Stimulated activated CD4-positive, alpha-beta T cell treated with anti-CD3 and anti-CD28 coated beads, Interleukin-15, amount 100 ng/mL, for 1 hour (primary cell): ENCODE measurements around the gene AFF3.
"Not testable (repeated sequence)": the region's sequence is repeated elsewhere in the genome, so short reads cannot be mapped to it uniquely, and the experiment has no call there.

Experiments
- DNase-seq, 2 donors: peaks; one replicate each; pipeline ENCODE4 v3.0.0-alpha.2; 2020; ENCODE audit warnings: low read depth in 1 of 2, low spot score in 1 of 2

AFF3 gene

GRCh38 chr2:100108648-100109020 lies 33.8 kb downstream of the AFF3 start:
- not testable (repeated sequence) for DNase-seq

- no peak for DNase-seq
Observed at GRCh38 chr2:100107906-100108647, 34.3 kb downstream of the AFF3 start.

GRCh38 chr2:100107440-100107839 lies 35.0 kb downstream of the AFF3 start:
- DNase-seq = no peak

GRCh38 chr2:100106460-100106859 lies 35.9 kb downstream of the AFF3 start:
- no peak for DNase-seq

- DNase-seq = no peak
Observed at GRCh38 chr2:100105678-100106054, 36.7 kb downstream of the AFF3 start.

GRCh38 chr2:100104718-100105677 lies 37.4 kb downstream of the AFF3 start:
- peak in 1 of 2 donors; percentile 8 for DNase-seq

GRCh38 chr2:100104265-100104664 lies 38.1 kb downstream of the AFF3 start:
- not testable (repeated sequence) for DNase-seq

- not testable (repeated sequence) for DNase-seq
Observed at GRCh38 chr2:100103527-100104252, 38.7 kb downstream of the AFF3 start.

GRCh38 chr2:100102466-100103180 lies 39.8 kb downstream of the AFF3 start:
- DNase-seq = not testable (repeated sequence)

- DNase-seq = not testable (repeated sequence)
Observed at GRCh38 chr2:100098855-100099254, 43.5 kb downstream of the AFF3 start.

- not testable (repeated sequence) for DNase-seq
Observed at GRCh38 chr2:100097611-100098294, 44.6 kb downstream of the AFF3 start.

GRCh38 chr2:100095845-100096244 lies 46.5 kb downstream of the AFF3 start:
- not testable (repeated sequence) for DNase-seq

- not testable (repeated sequence) for DNase-seq
Observed at GRCh38 chr2:100091807-100092206, 50.6 kb downstream of the AFF3 start.

- not testable (repeated sequence) for DNase-seq
Observed at GRCh38 chr2:100085744-100086143, 56.6 kb downstream of the AFF3 start.

GRCh38 chr2:100083421-100084216 lies 58.8 kb downstream of the AFF3 start:
- not testable (repeated sequence) for DNase-seq

- DNase-seq = not testable (repeated sequence)
Observed at GRCh38 chr2:100082302-100082978, 60.0 kb downstream of the AFF3 start.

- DNase-seq = no peak
Observed at GRCh38 chr2:100077935-100078334, 64.5 kb downstream of the AFF3 start.

GRCh38 chr2:100077456-100077855 lies 64.9 kb downstream of the AFF3 start:
- no peak for DNase-seq

- DNase-seq = no peak
Observed at GRCh38 chr2:100075532-100075931, 66.9 kb downstream of the AFF3 start.
